Measurements from ENCODE around the gene CCNG2. TPM values are rescaled to one million over a fixed set of nuclear protein-coding genes. Genes with fewer than 3 reads are reported as not detected.

CCNG2 gene
- total and polyA plus RNA-seq, 9 of the 15 experiments (the other 6 are each of a cell fraction or from before 2014, with no cell fraction given): 0.49 to 6.6 (median 2.9) TPM

GRCh38 chr4:77190053-77190452 lies 33.0 kb downstream of the CCNG2 start:
- Histone ChIP-seq H3K4me1 (replicated peaks in 1 of 2; ENCODE audit: control insufficient read depth in 2 of 2, insufficient read depth in 2 of 2, low read length in 2 of 2) (no peaks in the 10 kb centered on the region), H3K4me3 (no peak overlapping the region), H4K20me1 (replicated peaks; ENCODE audit: control insufficient read depth, insufficient read depth, low read length) (no peaks in the 10 kb centered on the region), H3K27ac (ENCODE audit: extremely low read depth, low read depth, low read length) (no peak overlapping the region), H2AFZ (ENCODE audit: low read depth, low read length) (no peak overlapping the region), H3K9ac (ENCODE audit: insufficient read depth in 1 of 2, low read depth in 2 of 2, low read length in 2 of 2) (no peak overlapping the region), H3K36me3 (ENCODE audit: control insufficient read depth, insufficient read depth, low read length) (no peaks in the 10 kb centered on the region), H3K4me2 (ENCODE audit: insufficient read depth, low read length) (no peak overlapping the region), H3K9me3 (replicated peaks; ENCODE audit: control insufficient read depth, insufficient read depth, low read depth, low read length) (no peaks in the 10 kb centered on the region), H3K9me1 (ENCODE audit: control insufficient read depth, insufficient read depth, low read length) (no peaks in the 10 kb centered on the region), H3K27me3 (ENCODE audit: control insufficient read depth in 2 of 2, insufficient read depth in 2 of 2, low read length in 2 of 2) (peaks cover 7 to 20% of the 10 kb centered on the region in 2 experiments), H3K79me2 (ENCODE audit: control insufficient read depth, insufficient read depth, low read length) (no peaks in the 10 kb centered on the region)
- DNase-seq (ENCODE audit: extremely low read depth in 1 of 4, low spot score in 3 of 4) (no peak), FAIRE-seq (no peak), ATAC-seq (peak; percentile 53; the same call in 2 of the 3 replicates)
- POLR2A ChIA-PET: interaction anchor here (0.6 to 1.5 kb wide), 2 partner anchors 12 to 16 kb away, joined by 3 to 5 read pairs; no protein-coding TSS in a partner anchor
- WGBS (ENCODE audit: insufficient coverage, low coverage, missing lambda C conversion rate): 5% methylated on average over 1 of the region's 1 CpG
- intact Hi-C loops (cut with micrococcal nuclease) (no loop called here), in situ Hi-C loops (cut with MboI) (no loop called here)
- TF ChIP-seq CTCF (IDR thresholded peaks at IDR 0.05 in 2 of 3, conservative IDR thresholded peaks at IDR 0.05 in 1 of 3; ENCODE audit: insufficient read depth in 2 of 3, low read depth in 1 of 3, low read length in 3 of 3) (peak in 2 of 3 experiments; percentile 33 to 42; a peak in 4 of 6 replicates), LCOR (CRISPR knock-in tag; IDR thresholded peaks at IDR 0.05) (no peak), RAD21 (CRISPR knock-in tag; conservative IDR thresholded peaks at IDR 0.05 in 1 of 2, IDR thresholded peaks at IDR 0.05 in 1 of 2) (peak in 1 of 2 experiments; percentile 22; a peak in 1 of 4 replicates), EHMT2 (IDR thresholded peaks at IDR 0.05) (no peak), ZFP30 (CRISPR knock-in tag; IDR thresholded peaks at IDR 0.05; ENCODE audit: borderline replicate concordance) (no peak)
- CTCF ChIA-PET (ENCODE audit: low intra/inter-chr PET ratio): no interaction called here
- BruUV-seq (replicated peaks): no TSS peak
